Measurements from ENCODE around the gene LRRC7.

- no peak for TF ChIP-seq POLR2A (IDR thresholded peaks at IDR 0.05; ENCODE audit: low read depth, low read length)
- no peak for TF ChIP-seq TAF1 (IDR thresholded peaks at IDR 0.05; ENCODE audit: borderline replicate concordance, low read depth, low read length)
Observed at GRCh38 chr1:70101774-70102173, 534.1 kb downstream of the LRRC7 start.

All from GM12892 (cell line).